Retinal pigment epithelial cell (primary cell): ENCODE data around the gene DENND1C.
A peak's percentile ranks its signal among the peaks of the same experiment; 100 is the strongest.

Experiments used
- DNase-seq: peaks from one replicate; pipeline ENCODE4 v3.0.0-alpha.2; 2010; ENCODE audit warnings: low read depth
- H3K4me3 ChIP-seq: 2 replicates; pipeline ENCODE4 v1.5.1; 2011; ENCODE audit warnings: mild to moderate bottlenecking, low read length, control low read depth, moderate library complexity
- TF ChIP-seq, protein P1 (sequence below): conservative IDR thresholded peaks from 2 replicates; pipeline ENCODE4 v1.5.1; 2011; ENCODE audit warnings: low read depth, low read length, control low read depth, inconsistent platforms

The DENND1C gene

DNA sequence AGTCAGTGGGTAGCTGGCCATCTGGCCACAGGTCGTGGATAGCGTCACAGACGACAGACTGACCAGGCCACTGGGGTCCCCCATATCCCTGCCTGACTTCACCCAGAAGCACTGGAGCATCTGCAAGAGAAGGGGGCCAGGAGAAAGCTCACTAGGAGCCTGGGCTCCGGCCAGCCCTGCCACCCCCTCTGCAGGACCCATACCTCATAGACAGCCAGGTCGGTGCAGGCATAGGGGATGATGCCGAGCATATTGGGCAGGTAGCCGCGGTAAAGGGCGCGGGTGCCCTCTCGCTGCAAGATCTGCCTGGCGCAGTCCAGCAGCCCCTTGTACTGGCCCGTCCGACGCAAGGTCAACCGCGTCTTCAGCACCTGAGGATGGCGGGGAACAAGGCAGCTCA, 54.5 kb downstream of the DENND1C start:
- no peak overlapping the region for H3K4me3 ChIP-seq
- no peak for DNase-seq
- TF ChIP-seq, protein P1, sequence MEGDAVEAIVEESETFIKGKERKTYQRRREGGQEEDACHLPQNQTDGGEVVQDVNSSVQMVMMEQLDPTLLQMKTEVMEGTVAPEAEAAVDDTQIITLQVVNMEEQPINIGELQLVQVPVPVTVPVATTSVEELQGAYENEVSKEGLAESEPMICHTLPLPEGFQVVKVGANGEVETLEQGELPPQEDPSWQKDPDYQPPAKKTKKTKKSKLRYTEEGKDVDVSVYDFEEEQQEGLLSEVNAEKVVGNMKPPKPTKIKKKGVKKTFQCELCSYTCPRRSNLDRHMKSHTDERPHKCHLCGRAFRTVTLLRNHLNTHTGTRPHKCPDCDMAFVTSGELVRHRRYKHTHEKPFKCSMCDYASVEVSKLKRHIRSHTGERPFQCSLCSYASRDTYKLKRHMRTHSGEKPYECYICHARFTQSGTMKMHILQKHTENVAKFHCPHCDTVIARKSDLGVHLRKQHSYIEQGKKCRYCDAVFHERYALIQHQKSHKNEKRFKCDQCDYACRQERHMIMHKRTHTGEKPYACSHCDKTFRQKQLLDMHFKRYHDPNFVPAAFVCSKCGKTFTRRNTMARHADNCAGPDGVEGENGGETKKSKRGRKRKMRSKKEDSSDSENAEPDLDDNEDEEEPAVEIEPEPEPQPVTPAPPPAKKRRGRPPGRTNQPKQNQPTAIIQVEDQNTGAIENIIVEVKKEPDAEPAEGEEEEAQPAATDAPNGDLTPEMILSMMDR: no peak

DNA sequence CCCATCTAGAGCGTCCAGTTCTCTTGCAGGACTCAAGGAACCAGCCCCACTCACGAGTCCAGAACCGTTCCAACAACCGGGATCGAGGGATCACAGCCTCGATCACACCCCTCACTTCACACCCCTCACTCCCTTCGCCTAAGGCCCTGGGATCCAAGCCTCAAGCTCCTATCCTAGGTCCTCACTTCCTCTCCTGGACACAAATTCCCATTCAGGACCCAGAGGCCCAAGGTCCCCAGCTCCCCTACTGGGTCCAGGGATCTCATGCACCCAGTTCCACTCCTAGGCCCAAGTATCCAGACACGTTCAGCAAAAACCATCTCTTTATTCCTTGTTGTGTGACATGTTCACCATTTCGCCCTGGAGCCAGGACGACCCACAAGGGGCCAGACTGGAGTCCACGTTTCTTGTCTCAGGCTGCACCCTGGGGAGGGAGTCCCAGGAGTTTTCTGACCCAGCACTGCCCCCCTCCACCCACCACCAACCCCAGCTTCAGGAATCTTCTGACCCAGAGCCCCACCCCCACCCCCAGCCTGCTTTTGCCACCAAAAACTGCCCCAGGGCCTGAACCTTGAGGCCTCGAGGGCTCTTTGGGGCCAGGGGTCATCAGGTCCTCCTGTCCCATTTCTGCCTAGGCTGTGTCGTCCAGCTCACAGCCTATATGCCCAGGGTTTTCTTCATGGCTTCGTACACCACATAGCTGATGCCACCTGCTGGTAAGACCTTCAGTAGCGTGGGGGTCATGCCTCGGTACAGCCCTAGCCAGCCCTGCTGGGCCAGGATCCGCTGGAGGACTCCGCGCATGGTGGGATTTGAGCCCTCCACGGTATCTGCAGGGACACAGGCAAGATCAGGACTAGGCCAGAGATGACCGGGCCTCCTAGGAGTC, 55.6 kb downstream of the DENND1C start:
- no peak for DNase-seq
- no peak overlapping the region for H3K4me3 ChIP-seq
- TF ChIP-seq, protein P1: peak; percentile 16

DNA sequence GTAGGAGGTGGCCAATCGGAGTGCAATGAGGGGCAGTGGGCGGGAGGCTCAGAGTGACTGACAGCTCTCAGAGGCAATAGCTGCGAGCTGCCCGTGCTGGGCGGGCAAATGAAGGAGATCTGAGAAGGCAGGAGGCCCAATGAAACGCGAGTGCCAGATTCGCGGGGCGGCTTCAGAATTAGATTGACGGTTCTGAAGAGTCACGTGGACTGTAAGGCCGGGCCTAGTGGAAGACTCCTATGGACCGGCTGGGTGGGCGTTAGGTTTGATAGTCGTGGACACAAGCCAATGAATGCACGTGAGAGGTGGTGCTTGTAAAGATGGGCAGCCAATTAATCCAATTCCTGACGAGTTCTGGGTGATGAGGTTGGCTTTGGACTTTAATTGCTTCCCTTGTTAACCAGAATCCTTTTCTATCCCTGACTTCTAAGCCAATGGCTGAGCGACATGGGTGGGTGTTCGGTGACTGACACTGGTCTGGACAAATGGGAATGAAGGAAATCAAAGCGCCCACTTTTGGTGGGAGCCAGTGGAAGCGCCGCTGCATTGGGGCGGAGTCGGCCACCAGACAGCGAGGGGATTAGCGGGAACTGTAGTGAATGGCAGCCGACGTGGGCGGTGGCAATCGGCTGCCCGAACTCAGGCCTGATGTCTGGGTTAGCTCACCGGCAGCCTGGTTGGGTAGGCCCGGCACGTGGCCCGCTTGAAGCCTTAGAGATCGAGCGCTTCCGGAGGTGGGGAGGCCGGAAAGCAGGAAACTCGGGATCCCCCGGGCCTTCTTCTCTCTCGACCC, 56.5 kb downstream of the DENND1C start:
- H3K4me3 ChIP-seq: no peak overlapping the region
- TF ChIP-seq, protein P1: no peak
- peak; percentile 100 for DNase-seq

DNA sequence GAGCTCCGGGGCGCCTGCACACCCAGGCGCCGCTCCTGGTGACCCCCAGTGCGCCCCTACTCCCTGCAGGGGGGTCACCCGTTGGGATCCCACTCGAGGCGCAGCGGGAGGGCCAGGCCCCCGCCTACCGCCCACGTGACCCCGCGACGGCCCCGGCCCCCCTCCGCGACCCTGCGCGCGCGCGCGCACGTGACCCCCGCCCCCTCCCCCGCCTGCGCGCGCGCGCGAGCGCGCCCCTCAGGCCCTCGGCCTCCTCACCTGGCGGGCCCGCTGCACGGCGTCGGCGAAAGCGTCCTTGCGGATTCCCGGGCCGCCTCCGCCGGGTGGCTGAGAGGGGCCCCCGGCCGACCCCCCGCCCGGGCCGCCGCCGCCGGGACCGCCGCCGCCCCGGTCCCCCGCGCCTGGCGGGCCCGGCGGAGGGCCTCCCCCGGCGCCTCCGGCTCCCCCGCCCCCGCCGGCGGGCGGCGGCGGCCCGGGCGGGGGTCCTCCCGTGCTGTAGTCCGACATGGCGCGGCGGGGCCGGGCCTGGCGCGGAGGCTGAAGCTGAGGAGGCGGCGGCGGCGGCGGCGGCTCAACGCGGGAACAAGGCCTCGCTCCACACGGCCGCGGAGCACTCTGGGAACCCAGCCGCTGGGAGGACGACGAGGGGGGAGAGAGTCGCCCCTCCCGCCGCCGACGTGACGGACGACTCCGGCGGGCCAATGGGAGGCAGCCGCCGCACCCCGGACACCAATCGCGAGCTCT, 57.2 kb downstream of the DENND1C start, which contains the start of gene KHSRP:
TSS of gene KHSRP (minus strand) at position 617 of the 744 bp plus-strand sequence. CDS start at position 507, 110 bp downstream.
- DNase-seq: no peak
- peak within 1 kb of the TSS; percentile 98 for H3K4me3 ChIP-seq
- TF ChIP-seq, protein P1: no peak

DNA sequence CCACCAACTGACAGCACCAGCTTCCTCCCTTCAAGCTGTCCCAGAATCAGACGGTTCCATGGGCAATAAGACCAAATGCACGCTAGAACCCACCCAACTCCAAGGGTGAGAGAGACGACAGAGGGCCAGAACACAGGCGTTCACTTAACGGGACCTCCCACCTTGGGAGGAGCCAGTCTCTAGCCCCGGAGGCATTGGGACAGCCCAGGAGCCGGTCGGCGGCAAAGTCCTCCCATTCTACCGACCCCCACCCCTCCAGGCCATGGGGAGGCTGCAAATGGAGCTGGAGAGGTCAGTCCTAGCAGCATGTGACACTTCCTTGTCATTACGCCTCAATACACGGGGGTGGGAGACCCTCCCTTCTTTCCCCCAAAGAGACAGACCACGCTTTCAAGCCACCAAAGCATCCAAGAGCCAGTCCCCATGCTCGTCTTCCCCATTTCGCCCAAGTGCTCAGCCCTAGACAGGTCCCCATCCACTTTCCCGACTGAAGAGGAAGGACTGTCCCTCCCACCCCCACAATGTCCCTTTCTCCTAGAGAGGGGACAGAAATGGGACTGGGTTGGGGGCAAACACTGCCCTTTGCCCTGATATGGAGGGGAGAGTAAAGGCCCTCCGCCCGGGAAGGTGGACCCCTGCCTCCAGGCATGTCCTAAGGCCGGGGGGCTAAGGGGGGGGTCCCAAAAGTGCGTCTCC, 57.9 kb downstream of the DENND1C start:
- no peak for DNase-seq
- TF ChIP-seq, protein P1: no peak
- peak overlapping the region; percentile 98 for H3K4me3 ChIP-seq
